HepG2 (cell line): ENCODE results near the gene CPNE1. TPM values are rescaled to one million over a fixed set of nuclear protein-coding genes. Genes with fewer than 3 reads are reported as not detected.

Experiments used
- AGO1 ChIP-seq: fragments of 200-400 bp; formaldehyde crosslinking; IDR thresholded peaks from 2 replicates; pipeline ENCODE4 v1.6.1; 2017; ENCODE audit warnings: mild to moderate bottlenecking, low read depth, low read length, moderate library complexity; ENCODE audit not compliant: poor library complexity, severe bottlenecking
- MTA3 ChIP-seq: sonication (generic); formaldehyde crosslinking; IDR thresholded peaks from 2 replicates; pipeline ENCODE4 v1.4.0; 2020; ENCODE audit warnings: missing genetic modification reagents
- POLR2A ChIP-seq, 2 experiments: IDR thresholded peaks; 2 replicates each; pipeline ENCODE4 v1.6.1; 2011; ENCODE audit warnings: low read depth in 2 of 2, low read length in 2 of 2, mild to moderate bottlenecking in 1 of 2, moderate library complexity in 1 of 2; ENCODE audit not compliant: insufficient read depth in 1 of 2
- ZBTB3 ChIP-seq: sonication (generic); formaldehyde crosslinking; IDR thresholded peaks from 2 replicates; pipeline ENCODE4 v1.4.0; 2020; ENCODE audit warnings: low read depth, mild to moderate bottlenecking, moderate library complexity, missing genetic modification reagents, borderline replicate concordance
- ZNF687 ChIP-seq: sonication (generic); formaldehyde crosslinking; IDR thresholded peaks from 2 replicates; pipeline ENCODE4 v1.5.1; 2020; ENCODE audit warnings: mild to moderate bottlenecking, missing genetic modification reagents, moderate library complexity
- ZZZ3 ChIP-seq: sonication (generic); formaldehyde crosslinking; IDR thresholded peaks from 2 replicates; pipeline ENCODE4 v1.4.0; 2020; ENCODE audit warnings: missing genetic modification reagents, mild to moderate bottlenecking, borderline replicate concordance
- polyA plus RNA-seq, 8 experiments: library from polyadenylated mRNA; depleted of rRNA in 3 of 8; stranded (reverse) in 7 of 8; unstranded in 1 of 8; fragments of >200 nt; fragmentation: Illumina TruSeq in 4 of 8; extraction: Trizol in 4 of 8; gene quantifications; 2 replicates each; pipeline versions ENCODE4 v1.2.1 to v1.2.3, GENCODE V29; 2011 to 2016; ENCODE audit warnings: low read depth in 4 of 8, missing spikeins in 1 of 8, mixed read lengths in 1 of 8; ENCODE audit not compliant: insufficient read depth in 1 of 8
- total RNA-seq, 5 experiments: library from RNA; depleted of rRNA; stranded (reverse); fragments of >200 nt; fragmentation: Illumina TruSeq; extraction: Trizol; gene quantifications; 2 replicates each; pipeline ENCODE4 v1.2.3, GENCODE V29; 2016; ENCODE audit warnings: low read depth in 1 of 5
- TF ChIP-seq, protein P1 (sequence below): sonication (generic); formaldehyde crosslinking; IDR thresholded peaks from 2 replicates; pipeline ENCODE4 v1.9.0; 2022; ENCODE audit warnings: missing genetic modification reagents, mild to moderate bottlenecking, borderline replicate concordance

The CPNE1 gene
- total and polyA plus RNA-seq, 2 of the 13 experiments (the other 11 are each of a cell fraction or from before 2014, with no cell fraction given), result 408 to 431 TPM

DNA sequence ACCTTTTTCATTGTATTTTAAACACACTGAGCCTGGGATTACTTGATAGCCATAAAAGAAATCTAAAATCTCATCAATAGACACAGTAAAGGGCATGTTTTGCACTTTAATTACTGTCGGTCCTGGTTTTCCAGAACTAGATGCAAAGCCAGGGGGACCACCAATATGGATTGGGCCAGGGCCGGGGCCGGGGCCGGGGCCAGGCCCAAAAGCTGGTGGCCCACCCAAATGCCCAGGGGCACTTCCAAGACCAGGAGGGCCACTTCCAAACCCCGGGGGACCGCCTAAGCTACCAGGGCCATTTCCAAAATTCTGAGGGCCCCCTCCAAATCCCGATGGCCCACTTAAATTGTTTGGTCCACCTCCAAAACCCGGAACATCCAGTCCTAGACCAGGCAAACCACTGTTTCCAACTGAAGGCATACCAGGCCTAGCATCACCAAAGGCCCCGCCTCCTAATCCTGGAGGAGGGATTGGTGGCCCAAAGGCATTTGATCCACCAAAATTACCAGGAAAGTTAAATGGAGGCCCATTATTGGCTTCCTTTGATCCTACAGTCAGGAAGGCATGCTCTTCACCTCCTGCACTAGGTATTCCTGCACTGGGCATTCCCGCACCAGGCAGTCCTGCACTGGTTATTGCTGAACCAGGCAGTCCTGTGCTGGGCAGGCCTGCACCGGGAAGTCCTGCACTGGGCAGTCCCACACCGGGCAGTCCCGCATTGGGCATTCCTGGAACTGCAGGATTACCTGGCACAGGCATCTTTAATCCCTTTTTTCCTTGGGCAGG lies 11.9 kb downstream of the CPNE1 start (continued):
- TF ChIP-seq, protein P1, sequence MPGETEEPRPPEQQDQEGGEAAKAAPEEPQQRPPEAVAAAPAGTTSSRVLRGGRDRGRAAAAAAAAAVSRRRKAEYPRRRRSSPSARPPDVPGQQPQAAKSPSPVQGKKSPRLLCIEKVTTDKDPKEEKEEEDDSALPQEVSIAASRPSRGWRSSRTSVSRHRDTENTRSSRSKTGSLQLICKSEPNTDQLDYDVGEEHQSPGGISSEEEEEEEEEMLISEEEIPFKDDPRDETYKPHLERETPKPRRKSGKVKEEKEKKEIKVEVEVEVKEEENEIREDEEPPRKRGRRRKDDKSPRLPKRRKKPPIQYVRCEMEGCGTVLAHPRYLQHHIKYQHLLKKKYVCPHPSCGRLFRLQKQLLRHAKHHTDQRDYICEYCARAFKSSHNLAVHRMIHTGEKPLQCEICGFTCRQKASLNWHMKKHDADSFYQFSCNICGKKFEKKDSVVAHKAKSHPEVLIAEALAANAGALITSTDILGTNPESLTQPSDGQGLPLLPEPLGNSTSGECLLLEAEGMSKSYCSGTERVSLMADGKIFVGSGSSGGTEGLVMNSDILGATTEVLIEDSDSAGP (CRISPR knock-in tag), result 0 out of 2 replicates have a peak, but pooled peaks have one; percentile 19
- TF ChIP-seq ZBTB3, result no peak
- TF ChIP-seq ZZZ3, result no peak
- TF ChIP-seq MTA3 (CRISPR knock-in tag), result no peak
- peak; percentile 16 to 29; a peak in 2 of 4 replicates for TF ChIP-seq POLR2A (IDR thresholded peaks at IDR 0.05; ENCODE audit: insufficient read depth in 1 of 2, low read depth in 2 of 2, low read length in 2 of 2)
- peak; percentile 44 for TF ChIP-seq AGO1
- peak; percentile 6; the same call in 1 of the 2 replicates for TF ChIP-seq ZNF687
